ENCODE measurements around the gene CEP89.

CEP89 gene

DNA sequence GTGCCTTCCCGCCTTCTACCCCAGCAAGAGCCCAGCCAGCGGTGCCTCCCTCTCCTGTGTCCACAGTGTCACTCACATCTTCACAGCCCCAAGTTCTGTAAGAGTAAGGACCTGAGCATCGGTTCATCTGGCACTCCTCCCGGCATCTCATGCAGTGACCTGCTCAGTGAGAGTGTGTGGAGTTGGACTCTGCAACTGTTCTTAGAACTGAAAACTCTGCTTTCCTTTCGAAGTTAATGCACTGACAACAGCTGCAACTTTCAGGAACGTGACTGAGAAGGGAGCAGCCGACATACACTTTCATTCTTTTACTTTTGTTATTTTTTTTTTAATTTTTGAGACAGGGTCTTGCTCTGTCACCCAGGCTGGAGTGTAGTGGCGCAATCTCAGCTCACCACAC is 41.2 kb downstream of the CEP89 start:
- H3K27ac ChIP-seq (ENCODE audit: low read depth, low read length): no peak overlapping the region
- H4K20me1 ChIP-seq (ENCODE audit: control insufficient read depth, insufficient read depth, low read depth, low read length): no peaks in the 10 kb centered on the region; the same call in 1 of the 2 replicates
- no peak overlapping the region for H3K4me2 ChIP-seq (ENCODE audit: low read length)
- no peaks in the 10 kb centered on the region for H3K36me3 ChIP-seq (ENCODE audit: control insufficient read depth, low read length)
- TF ChIP-seq, protein P1, sequence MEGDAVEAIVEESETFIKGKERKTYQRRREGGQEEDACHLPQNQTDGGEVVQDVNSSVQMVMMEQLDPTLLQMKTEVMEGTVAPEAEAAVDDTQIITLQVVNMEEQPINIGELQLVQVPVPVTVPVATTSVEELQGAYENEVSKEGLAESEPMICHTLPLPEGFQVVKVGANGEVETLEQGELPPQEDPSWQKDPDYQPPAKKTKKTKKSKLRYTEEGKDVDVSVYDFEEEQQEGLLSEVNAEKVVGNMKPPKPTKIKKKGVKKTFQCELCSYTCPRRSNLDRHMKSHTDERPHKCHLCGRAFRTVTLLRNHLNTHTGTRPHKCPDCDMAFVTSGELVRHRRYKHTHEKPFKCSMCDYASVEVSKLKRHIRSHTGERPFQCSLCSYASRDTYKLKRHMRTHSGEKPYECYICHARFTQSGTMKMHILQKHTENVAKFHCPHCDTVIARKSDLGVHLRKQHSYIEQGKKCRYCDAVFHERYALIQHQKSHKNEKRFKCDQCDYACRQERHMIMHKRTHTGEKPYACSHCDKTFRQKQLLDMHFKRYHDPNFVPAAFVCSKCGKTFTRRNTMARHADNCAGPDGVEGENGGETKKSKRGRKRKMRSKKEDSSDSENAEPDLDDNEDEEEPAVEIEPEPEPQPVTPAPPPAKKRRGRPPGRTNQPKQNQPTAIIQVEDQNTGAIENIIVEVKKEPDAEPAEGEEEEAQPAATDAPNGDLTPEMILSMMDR (IDR thresholded peaks at IDR 0.05; ENCODE audit: low read depth, low read length, poor library complexity, severe bottlenecking): no peak
- no peak for TF ChIP-seq EZH2phosphoT487 (IDR thresholded peaks at IDR 0.05; ENCODE audit: borderline replicate concordance, low read length)
- H3F3A ChIP-seq (ENCODE audit: control insufficient read depth, insufficient read depth): no peaks in the 10 kb centered on the region
- H3K4me1 ChIP-seq (ENCODE audit: control insufficient read depth, low read length): no peaks in the 10 kb centered on the region
- H3K9me3 ChIP-seq (ENCODE audit: control insufficient read depth, insufficient read depth, low read length): no peaks in the 10 kb centered on the region
- H3K9me2 ChIP-seq (replicated peaks; ENCODE audit: control insufficient read depth, low read length): no peaks in the 10 kb centered on the region
- no peak overlapping the region for H3K4me3 ChIP-seq (ENCODE audit: low read length)
- no peaks in the 10 kb centered on the region for H3K79me2 ChIP-seq (ENCODE audit: control insufficient read depth, low read length)
- no peaks in the 10 kb centered on the region for H3K27me3 ChIP-seq (ENCODE audit: control insufficient read depth, low read length)

DNA sequence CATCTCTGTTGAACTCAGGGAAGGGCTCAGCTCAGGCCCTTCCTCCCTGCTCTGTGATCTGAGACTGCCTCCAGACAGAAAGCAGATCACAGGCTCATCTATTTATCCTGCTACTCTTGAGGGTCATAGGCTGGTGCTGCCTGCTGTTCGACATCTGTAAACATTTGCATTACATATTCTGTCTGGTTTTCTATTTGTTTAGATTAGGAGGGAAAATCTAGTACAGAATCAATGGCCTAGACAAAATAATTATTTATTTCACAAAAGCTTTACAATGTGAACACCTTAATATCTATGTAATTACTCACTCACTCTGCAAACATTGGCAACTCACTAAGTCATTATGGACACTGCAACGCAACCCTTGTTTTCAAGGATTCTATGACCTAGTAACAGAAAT is 43.0 kb downstream of the CEP89 start:
- Histone ChIP-seq H3K4me1 (ENCODE audit: control insufficient read depth, low read length) (no peaks in the 10 kb centered on the region), H3K4me3 (ENCODE audit: low read length) (no peak overlapping the region), H3K9me3 (ENCODE audit: control insufficient read depth, insufficient read depth, low read length) (no peaks in the 10 kb centered on the region), H3K27me3 (ENCODE audit: control insufficient read depth, low read length) (no peaks in the 10 kb centered on the region), H3K36me3 (ENCODE audit: control insufficient read depth, low read length) (no peaks in the 10 kb centered on the region), H3K9me2 (replicated peaks; ENCODE audit: control insufficient read depth, low read length) (no peaks in the 10 kb centered on the region), H3K79me2 (ENCODE audit: control insufficient read depth, low read length) (no peaks in the 10 kb centered on the region), H3F3A (ENCODE audit: control insufficient read depth, insufficient read depth) (no peaks in the 10 kb centered on the region), H3K4me2 (ENCODE audit: low read length) (no peak overlapping the region), H4K20me1 (ENCODE audit: control insufficient read depth, insufficient read depth, low read depth, low read length) (no peaks in the 10 kb centered on the region; the same call in 1 of the 2 replicates), H3K27ac (ENCODE audit: low read depth, low read length) (no peak overlapping the region)
- TF ChIP-seq, protein P1 (IDR thresholded peaks at IDR 0.05; ENCODE audit: low read depth, low read length, poor library complexity, severe bottlenecking): no peak
- TF ChIP-seq EZH2phosphoT487 (IDR thresholded peaks at IDR 0.05; ENCODE audit: borderline replicate concordance, low read length): no peak

DNA sequence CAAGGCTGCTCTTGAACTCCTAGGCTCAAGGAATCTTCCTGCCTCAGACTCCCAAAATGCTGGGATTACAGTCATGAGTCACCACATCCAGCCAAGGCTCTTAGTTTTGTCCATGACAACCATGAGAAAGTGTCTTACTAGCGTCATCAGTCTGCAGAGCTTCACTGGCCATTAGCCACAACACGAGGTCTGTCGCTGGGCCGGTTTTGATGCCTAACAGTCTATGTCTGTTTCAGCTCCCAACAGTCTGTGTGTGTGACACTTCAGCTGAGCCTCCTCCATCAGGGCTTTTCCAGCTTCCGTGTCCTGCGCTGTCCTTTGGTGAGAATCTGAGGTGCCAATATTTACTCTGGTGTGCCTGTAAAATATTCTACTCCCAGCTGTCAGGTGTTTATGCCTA is 47.6 kb downstream of the CEP89 start:
- no peaks in the 10 kb centered on the region for H3K27me3 ChIP-seq (ENCODE audit: control insufficient read depth, low read length)
- no peaks in the 10 kb centered on the region for H3K9me3 ChIP-seq (ENCODE audit: control insufficient read depth, insufficient read depth, low read length)
- no peaks in the 10 kb centered on the region for H3K4me1 ChIP-seq (ENCODE audit: control insufficient read depth, low read length)
- no peaks in the 10 kb centered on the region for H3K79me2 ChIP-seq (ENCODE audit: control insufficient read depth, low read length)
- no peaks in the 10 kb centered on the region for H4K20me1 ChIP-seq (ENCODE audit: control insufficient read depth, insufficient read depth, low read depth, low read length)
- no peak overlapping the region for H3K4me2 ChIP-seq (ENCODE audit: low read length)
- H3K27ac ChIP-seq (ENCODE audit: low read depth, low read length): no peak overlapping the region
- no peaks in the 10 kb centered on the region for H3F3A ChIP-seq (ENCODE audit: control insufficient read depth, insufficient read depth)
- TF ChIP-seq EZH2phosphoT487 (IDR thresholded peaks at IDR 0.05; ENCODE audit: borderline replicate concordance, low read length): no peak
- TF ChIP-seq, protein P1 (IDR thresholded peaks at IDR 0.05; ENCODE audit: low read depth, low read length, poor library complexity, severe bottlenecking): no peak
- H3K9me2 ChIP-seq (replicated peaks; ENCODE audit: control insufficient read depth, low read length): no peaks in the 10 kb centered on the region
- no peak overlapping the region for H3K4me3 ChIP-seq (ENCODE audit: low read length)
- H3K36me3 ChIP-seq (ENCODE audit: control insufficient read depth, low read length): no peaks in the 10 kb centered on the region

DNA sequence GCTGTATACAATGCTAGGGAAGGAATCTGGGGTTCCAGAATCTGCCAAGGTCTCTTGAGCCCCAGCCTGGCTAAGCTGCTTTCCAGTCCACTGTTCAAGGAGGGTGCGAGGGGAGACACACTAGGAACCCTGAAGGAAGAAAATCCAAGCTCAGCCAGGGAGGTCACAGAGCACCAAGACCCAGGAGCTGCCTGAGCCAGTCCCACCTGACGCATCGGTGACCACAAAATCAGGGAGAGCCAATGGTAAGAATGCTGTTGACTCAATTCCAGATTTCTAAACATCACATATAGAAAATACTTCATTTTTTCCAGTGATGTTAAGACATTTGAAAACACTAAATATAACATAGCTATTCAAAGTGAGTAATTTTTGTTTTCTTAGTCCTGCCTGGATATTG is 50.1 kb downstream of the CEP89 start:
- Histone ChIP-seq H3F3A (ENCODE audit: control insufficient read depth, insufficient read depth) (no peaks in the 10 kb centered on the region), H3K4me1 (ENCODE audit: control insufficient read depth, low read length) (no peaks in the 10 kb centered on the region), H3K9me2 (replicated peaks; ENCODE audit: control insufficient read depth, low read length) (no peaks in the 10 kb centered on the region), H3K27ac (ENCODE audit: low read depth, low read length) (no peak overlapping the region), H3K79me2 (ENCODE audit: control insufficient read depth, low read length) (no peaks in the 10 kb centered on the region), H3K4me2 (ENCODE audit: low read length) (no peak overlapping the region), H3K4me3 (ENCODE audit: low read length) (no peak overlapping the region), H3K36me3 (ENCODE audit: control insufficient read depth, low read length) (no peaks in the 10 kb centered on the region), H4K20me1 (ENCODE audit: control insufficient read depth, insufficient read depth, low read depth, low read length) (no peaks in the 10 kb centered on the region), H3K9me3 (ENCODE audit: control insufficient read depth, insufficient read depth, low read length) (no peaks in the 10 kb centered on the region), H3K27me3 (ENCODE audit: control insufficient read depth, low read length) (no peaks in the 10 kb centered on the region)
- no peak for TF ChIP-seq EZH2phosphoT487 (IDR thresholded peaks at IDR 0.05; ENCODE audit: borderline replicate concordance, low read length)
- TF ChIP-seq, protein P1 (IDR thresholded peaks at IDR 0.05; ENCODE audit: low read depth, low read length, poor library complexity, severe bottlenecking): no peak

Data from DOHH2 (cell line).